ENCODE results near the gene MVK. TPM values are rescaled to one million over a fixed set of nuclear protein-coding genes. Genes with fewer than 3 reads are reported as not detected.

Gene MVK
- total and polyA plus RNA-seq, 2 donors = 7.2 to 10.4 TPM

DNA sequence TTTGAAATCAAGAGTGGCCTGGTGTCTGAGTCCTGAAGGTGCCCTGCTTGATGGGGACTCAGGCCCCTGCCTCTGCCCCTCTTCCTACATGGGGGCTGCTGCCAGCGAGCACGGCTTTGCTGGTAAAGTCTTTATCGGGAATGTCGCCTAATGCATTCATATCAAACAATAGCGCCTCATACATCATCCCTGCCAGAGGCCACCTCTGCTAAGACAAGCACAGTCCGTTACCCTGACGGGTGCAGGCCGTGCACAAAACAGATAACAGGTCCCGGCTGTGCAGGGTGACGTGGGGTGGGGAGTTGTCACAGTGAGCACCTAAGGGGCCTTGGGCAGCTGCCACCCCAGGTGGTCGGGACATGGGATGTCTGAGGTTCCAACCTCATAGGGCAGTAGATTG lies 71.6 kb downstream of the MVK start:
- no peaks in the 10 kb centered on the region for H3K9me3 ChIP-seq (ENCODE audit: control insufficient read depth in 2 of 2, insufficient read depth in 1 of 2, low read length in 1 of 2)
- H3K4me1 ChIP-seq (ENCODE audit: control insufficient read depth in 2 of 2, insufficient read depth in 2 of 2, low read length in 2 of 2) = no peaks in the 10 kb centered on the region
- DNase-seq (ENCODE audit: low read depth in 6 of 9, low spot score in 9 of 9) = no peak
- H3K4me3 ChIP-seq (ENCODE audit: low read length in 2 of 2) = no peak overlapping the region
- no peak overlapping the region for H3K27ac ChIP-seq (ENCODE audit: low read depth in 1 of 2, low read length in 1 of 2)
- no peaks in the 10 kb centered on the region for H3K36me3 ChIP-seq (ENCODE audit: control insufficient read depth in 2 of 2, insufficient read depth in 2 of 2, low read length in 1 of 2)
- 90% methylated on average over 11 of the region's 11 CpGs for WGBS
- H3K27me3 ChIP-seq (ENCODE audit: control insufficient read depth in 2 of 2, insufficient read depth in 1 of 2, low read length in 1 of 2) = peaks cover 0 to 5% of the 10 kb centered on the region in 2 donors

DNA sequence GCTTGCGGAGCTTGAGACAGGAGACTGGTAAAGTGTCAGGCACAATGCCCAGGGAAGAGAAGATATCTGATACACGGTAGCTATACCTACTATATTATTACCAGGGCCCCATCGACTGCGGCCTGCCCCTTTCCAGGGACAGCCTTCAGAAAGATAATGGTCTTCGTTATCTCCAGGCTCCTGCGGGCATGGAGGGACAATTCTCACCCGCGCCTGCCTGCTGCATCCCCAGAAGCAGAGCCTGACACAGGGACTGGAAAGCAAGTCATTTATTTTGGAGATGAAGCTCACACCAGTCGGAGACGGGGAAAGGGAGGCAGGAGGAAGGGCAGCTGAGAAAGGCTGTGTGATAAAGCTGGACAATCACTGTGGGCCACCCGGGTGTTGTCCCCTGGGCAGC lies 72.1 kb downstream of the MVK start:
- Histone ChIP-seq H3K27me3 (ENCODE audit: control insufficient read depth in 2 of 2, insufficient read depth in 1 of 2, low read length in 1 of 2) (peaks cover 0 to 5% of the 10 kb centered on the region in 2 donors), H3K4me3 (ENCODE audit: low read length in 2 of 2) (no peak overlapping the region), H3K9me3 (ENCODE audit: control insufficient read depth in 2 of 2, insufficient read depth in 1 of 2, low read length in 1 of 2) (no peaks in the 10 kb centered on the region), H3K36me3 (ENCODE audit: control insufficient read depth in 2 of 2, insufficient read depth in 2 of 2, low read length in 1 of 2) (no peaks in the 10 kb centered on the region), H3K27ac (ENCODE audit: low read depth in 1 of 2, low read length in 1 of 2) (no peak overlapping the region), H3K4me1 (ENCODE audit: control insufficient read depth in 2 of 2, insufficient read depth in 2 of 2, low read length in 2 of 2) (no peaks in the 10 kb centered on the region)
- no peak for DNase-seq (ENCODE audit: low read depth in 6 of 9, low spot score in 9 of 9)
- 87% methylated on average over 11 of the region's 11 CpGs for WGBS

Other genes with a start within 250 kb of the MVK start
- under 0.01 TPM for gene MYO1H, start 225.9 kb upstream of the MVK start, total RNA-seq
- gene MYO1H, start 225.9 kb upstream of the MVK start, polyA plus RNA-seq = 0.14 TPM
- gene KCTD10, start 96.5 kb upstream of the MVK start, total RNA-seq = 8.9 TPM
- 17.5 TPM for gene KCTD10, start 96.5 kb upstream of the MVK start, polyA plus RNA-seq
- gene UBE3B, start 96.2 kb upstream of the MVK start, total RNA-seq = 11.7 TPM
- 13.5 TPM for gene UBE3B, start 96.2 kb upstream of the MVK start, polyA plus RNA-seq
- gene MMAB, start 290 bp upstream of the MVK start, total RNA-seq = 30.7 TPM
- 28.7 TPM for gene MMAB, start 290 bp upstream of the MVK start, polyA plus RNA-seq
- 0.71 TPM for gene FAM222A, start 140.0 kb downstream of the MVK start, total RNA-seq
- 0.78 TPM for gene FAM222A, start 140.0 kb downstream of the MVK start, polyA plus RNA-seq

All from thymus (tissue), 11 donors.